Measurements from ENCODE around the gene UBL4A. TPM values are rescaled to one million over a fixed set of nuclear protein-coding genes. Genes with fewer than 3 reads are reported as not detected.
A peak's percentile ranks its signal among the peaks of the same experiment; 100 is the strongest.

Gene UBL4A
- total and polyA plus RNA-seq, 3 experiments from 2014 or later = 55.3 to 64.3 (median 58.9) TPM

DNA sequence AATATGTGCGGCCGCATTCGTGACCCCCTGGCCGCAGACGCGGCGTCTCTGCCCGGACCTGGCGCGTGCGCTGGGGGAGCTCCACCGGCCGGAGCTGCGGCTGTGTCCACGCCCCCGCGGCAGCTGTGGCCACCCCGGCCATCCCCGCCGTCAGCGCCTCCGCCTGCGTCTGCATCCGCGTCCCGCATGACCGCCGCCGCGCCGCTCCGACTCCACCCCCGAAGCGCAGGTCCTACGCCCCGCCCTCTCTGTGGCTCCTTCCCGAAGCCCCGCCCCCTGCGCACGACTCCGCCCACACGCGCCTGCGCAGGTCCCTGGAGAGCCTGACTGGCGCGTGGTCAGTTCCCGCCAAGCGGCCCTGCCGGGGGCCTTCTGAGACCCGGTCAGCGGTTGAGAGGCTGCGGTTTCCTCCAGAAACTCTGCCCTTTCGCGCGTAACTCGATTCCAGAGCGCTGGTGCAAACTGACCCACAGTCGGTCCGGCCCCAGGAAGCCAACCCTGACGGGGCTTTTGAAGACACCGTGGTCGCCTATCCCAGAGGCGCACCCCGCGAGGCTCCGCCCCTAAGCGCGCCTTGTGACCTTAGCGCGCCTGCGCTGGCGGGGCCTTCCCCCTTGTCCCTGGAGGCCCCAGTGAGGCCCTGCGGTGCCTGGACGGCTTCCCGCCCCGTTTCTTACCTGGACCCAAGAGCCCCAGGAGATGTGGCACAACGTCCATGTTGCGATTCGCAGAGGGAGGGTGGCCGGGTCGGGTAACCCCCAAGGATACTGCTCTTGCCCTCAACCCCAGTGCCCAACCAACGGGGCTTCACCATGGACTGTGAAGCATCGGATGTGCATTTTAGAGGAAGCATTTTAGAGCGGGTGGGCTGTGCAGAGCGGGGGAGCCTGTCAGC, 7.4 kb downstream of the UBL4A start, which contains the start of gene LAGE3:
TSS of gene LAGE3 (minus strand) at position 554 of the 895 bp plus-strand sequence. CDS start at position 188, 366 bp downstream.
- Mint-ChIP-seq H3K4me1 (peaks cover 6 to 18% (median 14%) of the 10 kb centered on the region in 3 donors), H3K27ac (peak within 1 kb of the TSS; percentile 74 to 95 (median 94)), H3K27me3 (peaks cover 0 to 18% of the 10 kb centered on the region in 2 donors), H3K4me3 (peak within 1 kb of the TSS; percentile 81 to 93 (median 86)), H3K36me3 (peaks cover 0 to 4% (median 0%) of the 10 kb centered on the region in 3 donors), H3K9me3 (no peaks in the 10 kb centered on the region)
- ChIA-PET CTCF (no interaction called here), POLR2A (interaction anchor here (1.0 to 1.4 kb wide), 3 partner anchors 10 to 80 kb away, joined by 3 to 7 read pairs (median 7); partner anchors contain the start of gene SLC10A3)
- Histone ChIP-seq H3K4me1 (ENCODE audit: insufficient read depth, low read length) (peaks cover 13% of the 10 kb centered on the region), H3K9me3 (ENCODE audit: low read length) (no peaks in the 10 kb centered on the region), H3K36me3 (ENCODE audit: insufficient read depth, low read length) (no peaks in the 10 kb centered on the region), H3K27ac (ENCODE audit: low read depth, low read length) (peak within 1 kb of the TSS; percentile 73), H3K4me3 (ENCODE audit: low read length) (peak within 1 kb of the TSS; percentile 61), H3K27me3 (ENCODE audit: insufficient read depth, low read length, poor library complexity, severe bottlenecking) (no peaks in the 10 kb centered on the region)
- peak; percentile 91 to 95 (median 93) for DNase-seq

DNA sequence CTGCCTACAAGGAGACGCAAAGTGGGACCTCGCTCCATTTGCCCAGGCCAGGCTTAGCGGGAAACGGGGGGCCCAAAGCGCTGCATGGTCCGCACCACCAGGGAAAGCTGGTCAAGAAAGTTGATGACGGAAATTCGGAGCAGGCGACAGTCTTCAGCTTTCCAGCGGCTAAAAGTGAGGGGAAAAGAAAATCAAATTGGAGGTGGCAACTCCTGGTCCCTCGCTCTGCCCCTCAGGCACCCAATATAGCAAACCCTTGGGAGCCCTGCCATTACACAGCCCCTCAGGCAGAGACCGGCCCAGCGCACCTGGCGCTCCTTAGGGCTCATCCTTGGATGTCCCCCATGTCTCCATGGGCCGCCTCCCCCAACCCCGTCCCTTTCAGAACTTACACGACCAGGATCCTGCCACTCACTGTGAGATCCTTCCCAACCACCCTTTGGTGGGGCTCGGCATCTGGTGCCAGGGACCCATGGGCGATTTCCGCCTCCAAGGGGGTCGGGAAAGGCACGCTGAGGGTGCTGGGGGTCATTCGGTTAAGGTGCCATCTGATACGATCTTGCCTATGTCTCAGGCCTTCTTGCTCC, 8.4 kb downstream of the UBL4A start:
- peak overlapping the region; percentile 48 to 95 (median 88) for H3K27ac Mint-ChIP-seq
- Histone ChIP-seq H3K36me3 (ENCODE audit: insufficient read depth, low read length) (no peaks in the 10 kb centered on the region), H3K27ac (ENCODE audit: low read depth, low read length) (peak overlapping the region; percentile 24), H3K9me3 (ENCODE audit: low read length) (no peaks in the 10 kb centered on the region), H3K27me3 (ENCODE audit: insufficient read depth, low read length, poor library complexity, severe bottlenecking) (no peaks in the 10 kb centered on the region), H3K4me3 (ENCODE audit: low read length) (peak overlapping the region; percentile 19), H3K4me1 (ENCODE audit: insufficient read depth, low read length) (peaks cover 13% of the 10 kb centered on the region)
- H3K36me3 Mint-ChIP-seq = peaks cover 0 to 9% (median 0%) of the 10 kb centered on the region in 3 donors
- peak overlapping the region; percentile 81 to 93 (median 86) for H3K4me3 Mint-ChIP-seq
- H3K4me1 Mint-ChIP-seq = peaks cover 6 to 15% (median 10%) of the 10 kb centered on the region in 3 donors
- peaks cover 0 to 14% of the 10 kb centered on the region in 2 donors for H3K27me3 Mint-ChIP-seq
- POLR2A ChIA-PET = interaction anchor here (1.0 to 1.4 kb wide), 3 partner anchors 9 to 79 kb away, joined by 3 to 7 read pairs (median 7); partner anchors contain the start of gene SLC10A3
- no peaks in the 10 kb centered on the region for H3K9me3 Mint-ChIP-seq
- no peak for DNase-seq
- CTCF ChIA-PET = no interaction called here

DNA sequence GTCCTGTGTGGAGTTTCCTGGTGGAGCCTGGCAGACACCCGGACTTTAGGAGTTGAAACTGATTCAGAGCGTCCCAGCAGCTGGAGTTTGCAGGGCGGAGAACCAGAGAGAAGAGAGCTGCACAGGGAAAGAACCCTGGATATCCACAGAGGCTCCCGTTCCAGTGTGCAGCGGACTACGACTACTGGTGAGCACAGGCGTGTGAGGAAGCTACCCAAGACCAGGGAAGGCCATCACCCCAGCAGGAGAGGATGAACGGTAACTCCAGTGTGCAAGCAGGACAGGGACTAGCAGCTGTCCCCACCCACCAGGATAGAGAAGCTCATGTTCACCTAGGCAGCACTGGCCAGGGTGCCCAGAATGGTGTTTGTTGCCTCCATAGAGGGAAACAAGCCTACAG, 9.6 kb downstream of the UBL4A start:
- H3K27ac Mint-ChIP-seq = peak overlapping the region in 3 of 8 donors; percentile 79 to 95 (median 86)
- peaks cover 6 to 10% (median 10%) of the 10 kb centered on the region in 3 donors for H3K4me1 Mint-ChIP-seq
- no peaks in the 10 kb centered on the region for H3K9me3 Mint-ChIP-seq
- H3K27me3 Mint-ChIP-seq = peaks cover 0 to 10% of the 10 kb centered on the region in 2 donors
- Histone ChIP-seq H3K4me3 (ENCODE audit: low read length) (no peak overlapping the region), H3K36me3 (ENCODE audit: insufficient read depth, low read length) (no peaks in the 10 kb centered on the region), H3K9me3 (ENCODE audit: low read length) (no peaks in the 10 kb centered on the region), H3K4me1 (ENCODE audit: insufficient read depth, low read length) (peaks cover 13% of the 10 kb centered on the region), H3K27ac (ENCODE audit: low read depth, low read length) (no peak overlapping the region), H3K27me3 (ENCODE audit: insufficient read depth, low read length, poor library complexity, severe bottlenecking) (no peaks in the 10 kb centered on the region)
- peak overlapping the region in 3 of 7 donors; percentile 45 to 67 (median 57) for H3K4me3 Mint-ChIP-seq
- ChIA-PET POLR2A (interaction anchor here (0.6 kb wide), 1 partner anchor 19 kb away, joined by 3 read pairs; the partner anchor contains the start of gene PLXNA3), CTCF (interaction anchor here (0.8 kb wide), 1 partner anchor 13 kb away, joined by 3 read pairs; no protein-coding TSS in a partner anchor)
- peaks cover 0 to 16% (median 0%) of the 10 kb centered on the region in 3 donors for H3K36me3 Mint-ChIP-seq
- no peak for DNase-seq

DNA sequence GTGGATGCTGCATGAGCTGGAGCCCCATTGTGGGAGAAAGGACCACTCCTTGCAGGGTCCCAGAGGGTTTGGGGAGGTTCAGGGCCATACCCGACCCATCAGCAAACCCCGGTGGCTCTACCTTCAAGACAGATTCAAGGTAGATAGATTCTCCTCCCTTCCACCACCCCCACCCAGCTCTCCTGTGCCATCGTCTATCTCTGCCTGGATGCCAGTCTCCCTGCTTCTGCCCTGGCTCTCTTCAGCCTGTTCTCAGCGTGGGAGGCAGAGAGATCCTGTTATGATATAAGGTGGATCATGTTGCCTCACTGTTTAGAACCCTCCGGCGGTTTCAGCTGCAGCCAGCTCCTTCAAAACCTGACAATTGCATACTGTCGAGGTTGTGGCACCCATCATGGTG, 12.7 kb downstream of the UBL4A start:
- Histone ChIP-seq H3K4me3 (ENCODE audit: low read length) (no peak overlapping the region), H3K4me1 (ENCODE audit: insufficient read depth, low read length) (peaks cover 13% of the 10 kb centered on the region), H3K27ac (ENCODE audit: low read depth, low read length) (no peak overlapping the region), H3K9me3 (ENCODE audit: low read length) (no peaks in the 10 kb centered on the region), H3K27me3 (ENCODE audit: insufficient read depth, low read length, poor library complexity, severe bottlenecking) (no peaks in the 10 kb centered on the region), H3K36me3 (ENCODE audit: insufficient read depth, low read length) (no peaks in the 10 kb centered on the region)
- Mint-ChIP-seq H3K9me3 (no peaks in the 10 kb centered on the region), H3K27ac (peak overlapping the region in 4 of 8 donors; percentile 15 to 72 (median 57)), H3K27me3 (peaks cover 0 to 9% of the 10 kb centered on the region in 2 donors), H3K4me3 (no peak overlapping the region), H3K4me1 (peaks cover 0 to 4% (median 3%) of the 10 kb centered on the region in 3 donors), H3K36me3 (peaks cover 0 to 45% (median 0%) of the 10 kb centered on the region in 3 donors)
- ChIA-PET CTCF (no interaction called here), POLR2A (interaction anchor here (0.7 kb wide), 1 partner anchor 53 kb away, joined by 10 read pairs; no protein-coding TSS in a partner anchor)
- DNase-seq = no peak

DNA sequence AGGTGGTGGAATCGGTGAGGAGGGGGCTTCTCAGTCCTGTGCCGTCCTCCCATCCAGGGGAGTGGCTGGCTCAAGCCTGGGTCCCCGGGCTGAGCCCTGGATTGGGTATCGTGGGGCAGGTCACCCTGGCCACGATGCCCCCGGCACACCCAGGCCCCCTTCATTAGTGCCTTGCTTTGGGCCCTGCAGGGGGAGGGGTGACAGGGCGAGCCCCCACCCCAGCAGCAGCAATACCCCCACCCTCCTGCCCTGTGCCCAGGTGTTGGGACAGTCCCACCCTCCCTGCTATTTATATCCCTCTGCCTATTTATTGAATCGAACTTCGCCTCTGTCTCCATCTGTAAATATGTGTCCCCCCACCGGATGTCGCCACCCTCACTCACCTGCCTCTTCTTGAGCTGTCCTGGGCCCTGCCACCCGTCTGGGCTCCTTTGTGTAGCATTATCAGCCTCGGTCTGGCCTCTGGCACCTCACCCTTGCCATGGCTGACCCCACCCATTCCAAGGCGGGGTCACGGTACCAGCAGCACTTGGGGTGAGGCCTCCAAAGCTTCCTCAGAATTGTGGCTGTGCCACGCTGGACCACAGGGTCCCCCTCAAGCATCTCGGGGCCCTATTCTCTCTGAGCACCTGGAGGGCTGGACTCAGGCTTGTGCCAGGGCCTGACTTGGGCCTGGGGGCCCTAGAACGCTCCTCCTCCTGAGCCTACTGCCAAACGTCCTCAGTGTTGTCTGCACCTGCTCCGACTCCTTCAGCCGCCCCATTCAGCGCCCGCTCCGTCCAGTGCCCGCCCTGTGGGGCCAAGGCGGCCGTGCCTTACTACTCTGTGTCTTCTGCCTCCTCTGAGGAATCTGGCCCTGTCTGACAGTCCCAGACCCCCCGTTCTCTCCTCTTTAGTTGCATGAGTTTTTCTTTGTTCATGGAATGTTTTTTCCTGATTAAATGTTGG, 13.5 kb downstream of the UBL4A start:
- H3K4me3 ChIP-seq (ENCODE audit: low read length) = no peak overlapping the region
- H3K27ac ChIP-seq (ENCODE audit: low read depth, low read length) = no peak overlapping the region
- H3K4me1 Mint-ChIP-seq = no peaks in the 10 kb centered on the region
- peaks cover 10% of the 10 kb centered on the region for H3K4me1 ChIP-seq (ENCODE audit: insufficient read depth, low read length)
- no peak overlapping the region for H3K4me3 Mint-ChIP-seq
- peaks cover 0 to 51% (median 0%) of the 10 kb centered on the region in 3 donors for H3K36me3 Mint-ChIP-seq
- peaks cover 0 to 7% of the 10 kb centered on the region in 2 donors for H3K27me3 Mint-ChIP-seq
- ChIA-PET POLR2A (no interaction called here), CTCF (no interaction called here)
- no peaks in the 10 kb centered on the region for H3K9me3 Mint-ChIP-seq
- DNase-seq = no peak
- peak overlapping the region in 4 of 8 donors; percentile 42 to 92 (median 58) for H3K27ac Mint-ChIP-seq
- no peaks in the 10 kb centered on the region for H3K27me3 ChIP-seq (ENCODE audit: insufficient read depth, low read length, poor library complexity, severe bottlenecking)
- no peaks in the 10 kb centered on the region for H3K36me3 ChIP-seq (ENCODE audit: insufficient read depth, low read length)
- no peaks in the 10 kb centered on the region for H3K9me3 ChIP-seq (ENCODE audit: low read length)

DNA sequence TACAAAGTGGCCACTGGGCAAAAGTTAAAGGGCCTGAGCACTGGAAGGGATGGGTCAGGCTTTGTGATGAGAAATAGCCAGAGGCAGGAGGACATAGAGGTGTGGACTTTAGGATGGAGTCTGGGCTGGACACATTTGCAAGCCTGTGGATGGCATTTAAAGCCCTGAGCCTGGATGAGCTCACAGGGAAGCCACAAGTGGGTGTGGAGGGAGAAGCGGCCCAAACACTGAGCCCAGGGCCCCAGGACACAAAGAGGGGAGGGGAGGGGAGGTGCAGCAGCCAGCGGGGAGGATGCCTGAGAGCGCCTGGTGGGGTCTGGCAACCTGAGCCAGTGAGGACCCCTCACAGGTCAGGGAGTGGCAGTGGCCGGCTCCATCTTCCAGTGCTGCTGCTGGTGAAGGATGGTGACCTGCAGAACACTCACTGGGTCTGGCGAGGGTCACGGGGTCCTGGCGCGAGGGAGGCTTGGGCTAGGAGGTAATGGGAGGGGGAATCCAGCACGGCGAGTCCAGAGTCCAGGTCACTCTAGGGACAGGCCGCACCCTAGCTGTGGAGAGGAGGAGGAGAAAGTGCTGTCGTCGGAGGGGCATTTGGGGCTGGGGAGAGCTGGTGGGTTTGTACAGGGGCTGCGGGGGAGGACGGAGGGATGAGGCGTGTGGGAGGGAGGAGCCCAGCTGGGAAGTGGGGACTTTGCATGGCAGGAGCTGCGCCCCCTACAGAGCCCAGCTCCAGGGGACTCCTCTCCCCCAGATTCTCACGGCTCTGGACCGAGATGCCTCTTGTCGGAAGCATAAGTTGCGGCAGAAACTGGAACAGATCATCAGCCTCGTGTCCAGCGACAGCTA, 14.4 kb downstream of the UBL4A start:
- ChIA-PET CTCF (no interaction called here), POLR2A (no interaction called here)
- no peak overlapping the region for H3K4me3 Mint-ChIP-seq
- no peaks in the 10 kb centered on the region for H3K36me3 ChIP-seq (ENCODE audit: insufficient read depth, low read length)
- DNase-seq = no peak
- no peaks in the 10 kb centered on the region for H3K4me1 Mint-ChIP-seq
- H3K27ac Mint-ChIP-seq = peak overlapping the region in 1 of 8 donors; percentile 41
- no peak overlapping the region for H3K4me3 ChIP-seq (ENCODE audit: low read length)
- no peaks in the 10 kb centered on the region for H3K27me3 ChIP-seq (ENCODE audit: insufficient read depth, low read length, poor library complexity, severe bottlenecking)
- no peak overlapping the region for H3K27ac ChIP-seq (ENCODE audit: low read depth, low read length)
- H3K36me3 Mint-ChIP-seq = peaks cover 0 to 52% (median 0%) of the 10 kb centered on the region in 3 donors
- H3K4me1 ChIP-seq (ENCODE audit: insufficient read depth, low read length) = peaks cover 4% of the 10 kb centered on the region
- no peaks in the 10 kb centered on the region for H3K9me3 ChIP-seq (ENCODE audit: low read length)
- H3K27me3 Mint-ChIP-seq = peaks cover 0 to 7% of the 10 kb centered on the region in 2 donors
- H3K9me3 Mint-ChIP-seq = no peaks in the 10 kb centered on the region
